SH-SY5Y (cell line): ENCODE data around the gene DRD2.

ENCODE experiments used
- GATA2 ChIP-seq: IDR thresholded peaks from 2 replicates; pipeline ENCODE4 v1.6.1; 2011; ENCODE audit warnings: mild to moderate bottlenecking, low read depth, low read length
- GATA3 ChIP-seq: IDR thresholded peaks from 2 replicates; pipeline ENCODE4 v1.6.1; 2011; ENCODE audit warnings: low read depth, mild to moderate bottlenecking, low read length, moderate library complexity

Gene DRD2

GRCh38 chr11:113497066-113497910, 22.1 kb upstream of the DRD2 start:
- TF ChIP-seq GATA2 (no peak), GATA3 (no peak)

- TF ChIP-seq GATA2 (no peak), GATA3 (no peak)
Measured at GRCh38 chr11:113496026-113496651, 20.9 kb upstream of the DRD2 start.

DNA sequence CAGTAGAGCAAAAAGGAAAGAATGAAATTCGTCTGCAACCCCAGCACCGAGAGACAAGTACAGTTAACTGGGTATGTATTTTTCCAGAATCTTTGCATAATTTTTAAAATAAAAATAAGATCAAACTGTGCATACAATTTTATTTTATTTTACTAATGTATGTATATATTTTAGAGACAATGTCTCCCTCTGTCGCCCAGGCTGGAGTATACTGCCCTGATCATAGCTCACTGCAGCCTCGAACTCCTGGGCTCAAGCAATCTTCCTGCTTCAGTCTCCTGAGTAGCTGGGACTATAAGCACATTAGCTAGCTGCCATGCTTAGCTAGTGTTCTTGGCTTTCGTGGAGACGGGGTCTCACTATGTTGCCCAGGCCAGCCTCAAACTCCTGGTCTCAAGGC, 18.8 kb upstream of the DRD2 start:
- TF ChIP-seq GATA3: no peak
- no peak for TF ChIP-seq GATA2

DNA sequence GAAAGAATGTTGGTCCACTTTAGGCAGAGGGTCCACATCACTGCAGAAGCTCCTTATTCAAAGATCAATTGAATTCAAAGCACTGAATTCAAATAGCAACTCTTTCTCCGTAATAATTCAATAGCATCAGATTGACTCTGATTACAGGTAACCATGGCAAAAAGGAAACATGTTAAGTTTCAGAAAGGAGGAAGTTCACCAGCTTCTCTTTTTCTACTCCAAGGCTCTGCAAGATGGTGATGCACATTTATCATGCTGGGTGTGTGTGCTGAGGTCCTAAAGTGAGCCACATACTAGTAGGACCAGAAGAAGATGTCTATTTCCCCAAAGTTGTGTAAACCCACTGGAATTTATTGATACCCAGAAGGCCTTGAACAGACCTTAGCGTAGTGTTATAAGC, 18.0 kb upstream of the DRD2 start:
- no peak for TF ChIP-seq GATA3
- TF ChIP-seq GATA2: no peak

DNA sequence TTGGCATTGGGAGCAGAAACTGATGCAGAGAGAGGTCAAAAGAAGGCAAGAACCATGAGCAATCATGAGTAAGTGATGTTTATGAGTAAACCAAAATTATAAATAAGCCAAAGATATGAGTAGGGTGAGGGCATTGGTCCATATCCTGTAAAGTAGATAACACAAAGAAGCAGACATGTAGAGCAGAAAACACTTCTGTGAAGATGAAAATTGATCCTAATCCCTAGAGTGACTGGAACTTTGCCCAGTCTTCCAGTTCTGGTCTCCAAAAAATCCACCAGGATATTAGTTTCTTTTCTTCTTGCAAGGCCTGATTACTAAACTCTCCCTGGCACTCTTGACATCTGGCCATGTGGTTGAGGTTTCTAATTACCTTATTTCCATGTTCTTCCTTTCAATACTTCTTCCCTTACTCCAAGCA, 13.7 kb upstream of the DRD2 start:
- TF ChIP-seq GATA3 (no peak), GATA2 (no peak)

- no peak for TF ChIP-seq GATA3
- TF ChIP-seq GATA2: no peak
Measured at GRCh38 chr11:113487622-113488021, 12.4 kb upstream of the DRD2 start.

DNA sequence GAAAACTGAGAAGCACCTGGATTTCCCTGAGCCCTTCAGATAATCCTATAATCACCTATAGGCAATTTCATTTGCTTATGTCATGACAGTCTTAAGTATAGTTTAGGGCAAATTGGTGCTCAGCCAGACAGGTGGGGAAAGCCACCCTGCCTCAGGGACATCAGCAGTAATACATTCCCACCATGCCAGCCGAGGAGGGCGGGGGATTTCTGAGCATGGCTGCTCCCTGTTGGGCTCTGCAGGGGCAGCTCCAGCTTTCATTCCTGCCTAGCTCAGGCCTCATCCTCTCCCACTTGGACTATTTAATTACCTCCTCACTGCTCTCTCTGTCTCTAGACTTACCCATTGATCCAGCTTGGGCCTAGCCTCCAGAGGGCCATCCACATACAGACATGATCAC, 9.0 kb upstream of the DRD2 start:
- TF ChIP-seq GATA2 (no peak), GATA3 (no peak)

- TF ChIP-seq GATA3 (no peak), GATA2 (no peak)
Measured at GRCh38 chr11:113481672-113482071, 6.5 kb upstream of the DRD2 start.

DNA sequence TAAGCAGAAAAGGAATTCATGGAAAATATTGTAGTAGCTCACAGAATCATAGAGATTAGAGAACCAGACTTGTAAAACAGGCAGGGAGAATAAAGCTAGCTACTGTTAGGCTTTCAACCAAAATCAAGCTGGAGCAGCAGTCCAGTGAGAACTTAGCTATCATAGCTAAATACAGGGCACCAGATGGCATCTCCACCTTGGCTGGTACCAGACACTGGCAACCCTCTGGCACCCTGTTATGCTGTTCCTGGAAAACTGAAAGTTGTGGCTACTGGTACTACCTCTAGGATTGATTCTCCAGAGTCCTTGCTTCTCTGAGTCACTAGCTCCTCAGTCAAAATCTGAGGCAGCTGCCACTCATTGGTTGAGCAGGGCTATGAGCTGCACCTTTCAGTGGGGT, 6.0 kb upstream of the DRD2 start:
- TF ChIP-seq GATA2 (no peak), GATA3 (no peak)

DNA sequence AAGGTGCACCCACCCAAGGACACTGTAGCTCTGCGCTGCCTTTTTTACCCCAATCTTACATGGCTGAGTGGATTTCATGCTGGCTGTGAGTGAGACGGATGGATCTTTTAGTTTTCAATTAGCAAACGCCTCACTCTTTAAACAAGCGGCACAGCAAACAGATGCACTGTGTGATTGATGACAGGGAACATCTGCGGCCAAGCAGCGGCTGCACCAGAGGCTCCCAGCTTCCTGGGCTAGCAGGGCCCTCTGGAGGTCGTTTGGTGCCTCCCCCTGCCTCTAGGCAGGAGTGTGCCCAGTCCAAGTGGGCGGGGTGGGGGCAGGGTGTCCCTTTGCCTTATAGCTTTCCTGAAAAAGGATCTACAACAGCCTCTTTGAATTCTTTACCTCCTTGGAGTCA, 2.1 kb upstream of the DRD2 start:
- TF ChIP-seq GATA3 (no peak), GATA2 (no peak)

GRCh38 chr11:113476553-113476952, 1.4 kb upstream of the DRD2 start:
- TF ChIP-seq GATA3: no peak
- TF ChIP-seq GATA2: no peak

DNA sequence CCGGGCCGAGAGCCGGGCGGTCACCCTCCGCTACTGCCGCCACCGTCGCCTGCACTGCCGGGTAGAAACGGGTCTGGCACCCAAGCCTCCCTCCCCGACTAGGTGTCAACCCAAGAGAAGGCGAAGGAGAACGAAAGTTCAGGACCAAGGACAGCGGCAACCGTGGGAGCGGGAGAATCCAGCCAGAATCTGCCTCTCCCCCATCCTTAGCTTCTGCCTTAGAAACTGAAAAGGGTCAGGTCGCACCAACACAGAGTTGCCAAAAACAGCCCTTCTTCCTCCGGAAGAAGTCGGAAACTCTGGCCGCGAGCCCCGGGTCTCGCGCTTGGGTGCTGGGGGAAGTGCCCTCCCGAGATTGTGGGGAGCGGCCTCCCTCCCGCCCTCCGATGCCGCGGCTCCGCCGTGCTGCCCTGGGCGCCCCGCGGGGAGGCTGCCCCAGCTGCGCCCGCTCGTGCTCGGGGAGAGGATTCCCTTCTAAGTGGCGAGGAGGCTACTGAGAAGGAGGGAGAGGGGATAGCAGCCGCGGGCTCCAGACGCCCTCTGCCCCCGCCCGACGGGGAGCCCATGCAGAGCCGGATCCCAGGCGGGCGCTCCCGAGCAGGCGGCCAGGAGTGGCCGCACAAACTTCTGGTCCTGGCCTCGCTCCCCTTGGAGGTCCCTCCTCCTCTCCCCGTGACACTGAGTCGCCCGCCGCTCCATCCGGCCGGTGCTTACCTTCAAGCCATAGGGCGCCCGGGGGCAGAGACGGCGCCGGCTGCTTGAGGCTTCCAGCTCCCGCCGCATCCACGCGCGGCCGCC, 637 bp downstream of the DRD2 start:
- TF ChIP-seq GATA3 (no peak), GATA2 (no peak)

DNA sequence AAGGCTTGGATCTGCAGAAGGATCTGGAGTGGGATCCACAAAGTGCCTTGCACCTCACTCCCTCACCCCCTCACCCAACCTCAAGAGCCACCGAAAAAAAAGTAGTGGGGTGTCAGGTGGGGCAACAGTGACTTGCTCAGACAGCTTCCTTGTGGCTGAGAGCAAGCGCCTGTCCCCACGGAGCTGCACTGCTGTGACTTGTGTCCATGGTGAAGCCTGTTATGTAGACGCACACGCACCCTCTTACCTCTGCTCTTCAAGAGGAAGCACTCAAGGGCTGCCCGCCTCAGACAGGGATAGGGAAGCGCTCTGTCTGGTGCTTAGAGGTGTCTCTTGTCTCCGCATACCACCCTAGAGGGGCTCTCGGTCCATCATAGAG, 1.2 kb downstream of the DRD2 start:
- TF ChIP-seq GATA2 (no peak), GATA3 (no peak)

- TF ChIP-seq GATA2 (no peak), GATA3 (no peak)
Measured at GRCh38 chr11:113472471-113472870, 2.7 kb downstream of the DRD2 start.

GRCh38 chr11:113470233-113470632, 5.0 kb downstream of the DRD2 start:
- TF ChIP-seq GATA3 (no peak), GATA2 (no peak)
